ENCODE data around the gene KRT6A. TPM values are rescaled to one million over a fixed set of nuclear protein-coding genes. Genes with fewer than 3 reads are reported as not detected.
A peak's percentile ranks its signal among the peaks of the same experiment; 100 is the strongest.

Gene KRT6A
- total and polyA plus RNA-seq, 10 donors, result 0.42 to 0.83 (median 0.45) TPM; not detected in 7

- intact Hi-C loops (cut with DNase I; ENCODE audit: low total_unique reads), result no loop called here
- no peak for TF ChIP-seq POLR2A (IDR thresholded peaks at IDR 0.05)
- TF ChIP-seq POLR2AphosphoS5 (IDR thresholded peaks at IDR 0.05), result no peak
- TF ChIP-seq CTCF (IDR thresholded peaks at IDR 0.05 in 8 of 11, conservative IDR thresholded peaks at IDR 0.05 in 3 of 11), result no peak
- no peaks in the 10 kb centered on the region for H3K36me3 ChIP-seq
- 77 to 94% (median 88%) methylated on average over 2 of the region's 2 CpGs for WGBS, 5 donors
- H3K4me3 ChIP-seq, result no peak overlapping the region
- peak; percentile 51 for DNase-seq
- no peaks in the 10 kb centered on the region for H3K9me3 ChIP-seq
- H3K4me1 ChIP-seq, result peaks cover 0 to 12% (median 0%) of the 10 kb centered on the region in 6 donors
- H3K27me3 ChIP-seq (replicated peaks in 1 of 7), result no peaks in the 10 kb centered on the region
- H3K27ac ChIP-seq, result peak overlapping the region in 2 of 8 donors; percentile 50 to 53
Measured at GRCh38 chr12:52530905-52531304, 37.8 kb upstream of the KRT6A start.

GRCh38 chr12:52530366-52530765 lies 37.3 kb upstream of the KRT6A start:
- WGBS, 5 donors, result 61 to 86% (median 66%) methylated on average over 1 to 2 of the region's 2 CpGs

DNA sequence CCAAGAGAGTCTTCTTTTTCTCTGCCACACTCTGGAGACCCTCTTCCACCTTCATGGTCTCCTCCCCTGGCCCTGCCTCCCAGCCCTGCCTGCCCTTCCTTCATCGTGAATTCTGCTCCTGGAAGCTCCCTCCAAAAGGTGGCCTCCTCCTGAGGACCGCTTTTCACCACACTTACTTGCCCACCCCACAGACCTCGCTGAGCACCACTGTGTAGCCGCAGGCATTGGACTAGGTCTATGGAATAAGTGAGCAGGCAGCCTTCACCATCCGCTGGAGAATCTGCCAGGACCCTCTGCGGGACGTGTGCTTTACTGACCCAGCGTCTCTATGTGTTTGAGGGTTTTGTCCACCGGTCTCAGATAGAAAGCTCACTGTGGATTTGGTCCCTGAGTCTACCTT lies 36.8 kb upstream of the KRT6A start:
- Histone ChIP-seq H3K4me1 (peaks cover 0 to 12% (median 0%) of the 10 kb centered on the region in 6 donors), H3K27me3 (replicated peaks in 1 of 7) (no peaks in the 10 kb centered on the region), H3K36me3 (no peaks in the 10 kb centered on the region), H3K27ac (no peak overlapping the region), H3K4me3 (no peak overlapping the region), H3K9me3 (no peaks in the 10 kb centered on the region)
- DNase-seq, result peak; percentile 54
- intact Hi-C loops (cut with DNase I; ENCODE audit: low total_unique reads), result no loop called here
- WGBS, 5 donors, result 84 to 96% (median 94%) methylated on average over 9 of the region's 9 CpGs
- TF ChIP-seq POLR2A (IDR thresholded peaks at IDR 0.05), result no peak
- TF ChIP-seq POLR2AphosphoS5 (IDR thresholded peaks at IDR 0.05), result no peak
- no peak for TF ChIP-seq CTCF (IDR thresholded peaks at IDR 0.05 in 8 of 11, conservative IDR thresholded peaks at IDR 0.05 in 3 of 11)

More at GRCh38 chr12:52530366-52530765, 37.3 kb upstream of the KRT6A start:
- Histone ChIP-seq H3K27ac (no peak overlapping the region), H3K4me3 (no peak overlapping the region), H3K36me3 (no peaks in the 10 kb centered on the region), H3K4me1 (peaks cover 0 to 12% (median 0%) of the 10 kb centered on the region in 6 donors), H3K9me3 (no peaks in the 10 kb centered on the region), H3K27me3 (replicated peaks in 1 of 7) (no peaks in the 10 kb centered on the region)
- TF ChIP-seq CTCF (IDR thresholded peaks at IDR 0.05 in 8 of 11, conservative IDR thresholded peaks at IDR 0.05 in 3 of 11) (no peak), POLR2AphosphoS5 (IDR thresholded peaks at IDR 0.05) (no peak), POLR2A (IDR thresholded peaks at IDR 0.05) (no peak)
- no peak for DNase-seq
- intact Hi-C loops (cut with DNase I; ENCODE audit: low total_unique reads), result no loop called here

- no peak for TF ChIP-seq POLR2AphosphoS5 (IDR thresholded peaks at IDR 0.05)
- TF ChIP-seq CTCF (IDR thresholded peaks at IDR 0.05 in 8 of 11, conservative IDR thresholded peaks at IDR 0.05 in 3 of 11), result no peak
- TF ChIP-seq POLR2A (IDR thresholded peaks at IDR 0.05), result no peak
- H3K9me3 ChIP-seq, result no peaks in the 10 kb centered on the region
- no peaks in the 10 kb centered on the region for H3K36me3 ChIP-seq
- H3K4me1 ChIP-seq, result peaks cover 0 to 12% (median 0%) of the 10 kb centered on the region in 6 donors
- 83 to 98% (median 89%) methylated on average over 2 of the region's 2 CpGs for WGBS, 5 donors
- intact Hi-C loops (cut with DNase I; ENCODE audit: low total_unique reads), result no loop called here
- no peak overlapping the region for H3K27ac ChIP-seq
- no peak overlapping the region for H3K4me3 ChIP-seq
- no peaks in the 10 kb centered on the region for H3K27me3 ChIP-seq (replicated peaks in 1 of 7)
- no peak for DNase-seq
Measured at GRCh38 chr12:52529417-52529816, 36.4 kb upstream of the KRT6A start.
